HG03066 (cell line): ENCODE data around the gene ZNF76.

ENCODE experiments used
- ATAC-seq: cut with Tn5 transposase; IDR thresholded peaks from one replicate; pipeline ENCODE4 v1.9.1; 2021; ENCODE audit warnings: low read depth; ENCODE audit not compliant: unreplicated experiment

Gene ZNF76

DNA sequence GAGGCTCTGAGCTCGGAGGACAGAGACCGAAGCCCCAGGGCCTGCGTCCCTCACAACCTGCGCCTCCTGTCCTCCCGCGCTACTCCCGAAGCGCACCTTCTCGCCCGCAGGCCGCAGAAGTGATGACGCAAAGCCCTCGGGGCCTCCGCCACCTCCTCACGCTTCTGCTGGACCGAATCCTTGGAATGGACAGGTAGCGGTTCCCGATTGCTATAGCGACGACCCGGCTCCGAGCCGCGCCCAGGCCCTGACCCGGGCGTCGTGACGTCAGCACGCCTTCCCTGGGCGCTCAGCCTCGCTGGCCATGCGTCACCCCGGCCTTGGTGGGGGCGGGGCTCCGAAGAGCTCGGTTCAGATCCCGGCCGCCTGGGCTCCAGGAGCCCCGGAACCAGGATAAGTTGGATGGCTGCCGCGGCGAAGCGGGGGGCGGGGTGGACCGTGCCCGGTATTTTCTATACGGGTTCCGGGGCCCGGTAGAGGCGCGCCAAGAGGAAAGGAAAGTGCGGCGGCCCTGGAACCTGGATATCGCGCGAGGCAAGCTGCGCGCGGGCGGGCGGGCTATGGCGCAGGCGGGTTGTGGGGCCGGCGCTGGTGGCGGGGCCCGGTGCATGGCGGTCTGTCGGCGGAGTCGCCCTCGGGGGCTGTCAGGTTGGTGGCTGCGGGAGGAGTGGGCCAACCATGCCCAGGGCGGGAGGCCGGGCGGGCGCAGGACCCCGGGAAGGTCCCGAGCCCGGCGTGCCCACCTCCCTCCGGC lies at the start of gene ZNF76:
ZNF76 (plus strand) TSS at position 542 of the 754 bp plus-strand sequence. CDS start 21,417 bp downstream, outside the sequence.
- ATAC-seq, result peak; percentile 86

DNA sequence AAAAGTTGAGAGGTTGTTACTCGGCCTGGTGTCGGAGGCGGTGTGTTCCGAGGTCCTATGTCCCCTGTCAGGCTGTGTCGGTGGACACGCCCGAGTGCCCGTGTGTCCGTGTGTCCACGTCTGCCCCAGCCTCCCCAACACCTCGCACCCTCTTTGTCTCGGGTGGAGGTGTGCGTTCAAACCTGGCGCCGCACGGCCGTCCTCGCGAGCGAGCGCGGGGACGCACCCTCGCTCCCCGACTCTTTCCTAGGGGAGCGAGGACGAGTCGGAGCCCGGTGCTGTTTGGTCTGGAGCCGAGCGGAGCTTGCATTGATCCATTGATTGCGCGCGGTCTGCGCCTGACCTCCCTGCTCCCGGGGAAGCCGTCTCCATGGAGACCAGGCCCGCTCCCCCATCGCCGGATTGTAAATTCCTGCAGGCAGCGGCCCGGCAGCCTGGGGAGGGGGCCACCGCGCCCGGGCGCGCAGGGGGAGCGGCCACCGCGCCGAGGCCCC lies 46.2 kb upstream of the ZNF76 start:
- no peak for ATAC-seq

DNA sequence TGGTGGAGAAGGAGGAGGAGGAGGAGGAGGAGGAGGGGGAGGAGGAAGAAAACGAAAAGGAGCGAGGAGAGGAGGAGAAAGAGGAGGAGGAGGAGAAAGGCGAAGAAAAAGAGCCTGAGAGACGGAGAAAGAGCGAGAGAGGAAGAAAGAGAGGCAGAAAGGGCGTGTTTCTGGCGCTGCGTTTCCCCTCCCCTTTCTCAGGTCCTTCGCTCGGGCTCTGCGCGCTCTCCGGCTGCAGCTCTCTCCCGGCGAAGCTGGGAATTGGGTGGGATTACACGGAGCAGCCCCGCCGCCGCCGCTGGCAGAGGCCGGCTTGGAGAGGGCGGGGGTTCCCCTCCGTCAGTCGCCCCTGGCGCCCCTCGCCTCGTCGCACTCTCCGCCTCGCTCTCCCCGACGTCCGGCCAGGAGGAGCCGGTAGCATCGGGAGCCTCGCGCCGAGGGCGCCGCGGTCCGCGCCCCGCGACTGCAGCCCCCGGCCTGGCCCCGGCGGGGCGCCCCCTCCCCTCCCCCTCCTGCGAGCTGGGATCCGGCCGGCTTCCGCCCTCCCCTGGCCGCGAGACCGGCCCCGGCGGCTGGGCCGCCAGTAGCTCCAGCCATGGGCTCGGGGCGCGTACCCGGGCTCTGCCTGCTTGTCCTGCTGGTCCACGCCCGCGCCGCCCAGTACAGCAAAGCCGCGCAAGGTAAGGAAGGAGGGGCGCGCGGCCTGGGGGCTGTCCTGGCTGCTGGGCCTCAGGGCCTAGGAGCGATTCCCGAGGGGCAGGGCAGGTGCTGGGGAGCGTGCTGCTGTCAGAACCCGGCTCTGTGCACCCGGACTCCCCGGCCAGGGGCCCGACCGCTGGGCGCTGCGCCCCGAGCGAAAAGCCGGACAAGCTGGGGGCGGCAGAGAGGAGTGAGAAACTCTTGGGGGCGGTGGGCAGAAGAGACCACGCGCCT lies 45.4 kb upstream of the ZNF76 start, which contains the start of gene SCUBE3:
SCUBE3 (plus strand) TSS at position 133 of the 933 bp plus-strand sequence; CDS start at position 596, 463 bp downstream.
- no peak for ATAC-seq

DNA sequence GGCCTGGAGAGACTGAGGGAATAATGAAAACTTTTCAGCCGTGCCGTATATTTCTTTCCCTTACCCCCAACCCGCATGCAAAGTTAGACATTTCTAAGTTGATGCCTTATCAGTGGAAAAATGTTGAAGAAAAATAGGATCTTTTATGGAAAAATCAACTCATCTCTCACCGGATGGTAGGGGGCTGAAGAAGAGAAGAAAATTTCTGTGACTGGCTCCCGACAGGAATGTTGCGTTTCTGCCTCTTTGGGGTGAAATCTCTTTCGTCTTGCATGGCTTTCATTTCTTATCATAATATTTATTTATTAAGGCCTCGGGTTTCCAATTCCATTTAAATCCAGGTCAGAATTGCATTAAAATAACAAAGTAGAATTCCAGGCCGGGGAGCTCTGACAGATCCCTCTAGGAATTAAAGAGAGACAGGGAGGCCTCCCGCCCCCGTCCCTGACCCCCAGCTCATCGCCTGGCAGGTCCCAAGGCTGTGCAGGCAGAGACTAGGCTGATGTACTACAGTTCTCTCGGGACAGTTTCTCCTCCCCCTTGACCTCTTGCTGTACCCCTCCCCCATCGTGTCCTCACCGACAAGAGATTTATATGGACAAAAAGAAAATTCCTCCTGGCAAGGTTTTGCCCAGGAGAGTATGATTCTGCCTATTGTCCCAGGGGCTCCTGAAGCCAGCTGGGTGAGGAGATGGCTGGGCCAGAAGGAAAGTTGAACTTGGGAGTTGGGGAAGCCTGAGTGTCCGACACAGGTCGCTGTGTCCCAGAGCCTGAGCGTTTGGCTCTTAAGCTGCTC lies 44.5 kb upstream of the ZNF76 start:
- ATAC-seq, result no peak

DNA sequence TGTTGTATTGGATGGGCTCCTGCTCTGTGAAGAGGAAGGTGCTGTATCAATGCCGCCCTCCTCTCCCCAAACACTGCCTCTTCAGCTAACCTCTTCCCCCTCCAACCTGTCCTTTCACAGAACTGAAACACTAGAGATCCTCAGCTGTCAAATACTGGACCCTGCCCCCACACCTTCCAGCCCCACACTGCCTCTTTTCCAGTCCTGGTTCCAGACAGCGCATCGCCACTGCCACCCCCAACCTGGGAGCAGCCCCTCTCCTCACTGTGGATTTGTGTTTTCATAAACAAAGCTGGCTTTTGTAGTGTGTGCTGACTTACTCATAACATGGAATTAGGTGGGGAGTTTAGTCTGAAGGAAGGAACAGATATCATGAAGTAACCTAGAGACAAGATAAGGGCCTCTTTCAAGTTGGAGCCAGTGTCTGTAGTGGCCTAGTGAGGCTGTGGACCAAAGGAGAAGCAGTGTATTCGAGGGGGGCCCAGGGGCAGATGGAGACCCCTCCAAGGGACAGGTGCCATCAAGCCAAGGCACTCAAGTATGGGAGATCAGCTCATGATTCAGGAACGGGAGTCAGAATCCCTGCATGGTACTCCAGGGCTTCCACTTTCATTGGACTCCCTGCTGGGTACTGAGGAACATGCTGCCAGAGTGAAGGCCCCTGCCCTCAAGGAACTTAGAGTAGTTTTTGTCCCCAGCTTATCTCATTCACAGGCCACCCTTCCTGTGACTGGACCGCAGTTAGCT lies 43.7 kb upstream of the ZNF76 start:
- ATAC-seq, result no peak

DNA sequence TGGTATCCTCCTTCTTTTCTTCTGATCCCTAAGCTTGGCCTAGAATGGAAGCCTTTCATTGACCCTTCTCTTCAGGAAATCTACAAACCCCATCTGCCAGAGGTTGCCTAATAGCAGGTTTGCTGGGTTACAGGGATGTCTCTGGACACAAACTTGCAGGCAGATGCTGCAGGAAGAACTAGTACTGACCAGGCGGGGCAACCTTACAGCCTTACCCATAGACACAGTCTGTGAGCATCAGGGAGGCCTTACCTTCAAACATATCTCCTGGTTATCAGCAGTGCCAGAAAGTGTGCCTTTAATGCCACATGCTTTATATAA lies 43.2 kb upstream of the ZNF76 start:
- no peak for ATAC-seq

DNA sequence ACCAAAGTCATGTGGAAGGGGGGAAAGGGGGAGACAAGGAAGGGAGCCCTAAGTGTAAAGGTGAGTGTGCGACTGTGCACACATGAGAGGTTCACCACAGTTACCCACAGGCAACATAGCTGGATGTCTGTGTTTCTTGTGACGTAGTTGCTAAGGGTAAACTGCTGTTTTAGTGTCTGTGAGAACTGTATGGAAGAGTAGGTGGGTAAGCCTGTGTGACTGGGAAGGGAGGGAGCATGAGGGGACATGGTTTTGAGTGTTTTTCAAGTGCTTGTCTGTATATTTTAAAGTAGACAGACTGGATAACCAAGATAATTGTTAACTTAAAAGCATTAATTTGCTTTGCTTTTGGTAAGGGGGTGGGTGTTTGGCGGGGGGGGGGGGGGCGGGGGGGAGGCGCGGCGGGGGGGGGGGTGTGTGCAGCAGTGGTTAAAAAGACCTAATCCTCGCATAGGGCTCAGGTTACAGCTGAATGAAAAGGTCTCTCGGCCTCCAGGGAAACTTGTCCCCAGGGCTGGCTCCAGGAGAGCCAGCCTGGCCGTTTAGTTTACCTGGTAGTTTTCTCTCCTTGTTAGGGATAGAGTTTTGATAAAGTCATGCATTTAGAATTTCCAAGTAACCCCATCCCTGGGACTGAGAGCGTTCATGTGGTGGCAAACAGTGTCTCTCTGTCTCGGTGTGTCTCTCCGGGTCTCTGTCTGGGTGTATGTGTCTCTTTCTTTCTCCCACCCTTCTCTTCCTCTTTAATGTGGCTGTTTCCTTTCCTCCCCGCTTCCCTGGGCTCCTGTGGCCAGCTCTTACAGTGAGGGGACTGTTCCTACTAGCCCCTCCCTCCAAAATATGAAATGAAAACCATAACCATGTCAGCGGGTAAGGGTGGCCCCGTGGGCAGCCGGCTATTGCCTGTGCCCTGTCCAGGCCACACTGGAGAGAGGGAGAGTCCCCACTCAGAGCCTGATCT lies 42.4 kb upstream of the ZNF76 start:
- no peak for ATAC-seq

DNA sequence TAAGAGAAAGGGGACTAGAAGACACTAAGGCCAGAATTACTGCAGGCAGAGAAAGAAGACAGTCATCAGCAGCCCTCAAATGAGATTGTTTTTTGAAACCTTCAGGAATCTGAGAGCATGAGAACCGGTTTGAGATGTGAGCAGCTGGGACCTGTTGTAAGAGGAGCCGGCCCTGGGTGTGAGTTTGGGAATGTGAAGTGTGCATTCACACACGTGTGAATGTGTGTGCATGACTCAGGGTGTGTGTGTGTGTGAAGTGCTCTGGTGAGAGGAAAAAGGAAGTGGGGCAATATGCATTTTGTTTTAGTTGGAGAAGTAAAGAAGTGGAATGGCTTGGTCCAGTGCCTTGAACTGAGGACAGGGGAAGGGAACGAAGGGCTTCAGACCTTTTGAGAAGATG lies 41.5 kb upstream of the ZNF76 start:
- ATAC-seq, result no peak

DNA sequence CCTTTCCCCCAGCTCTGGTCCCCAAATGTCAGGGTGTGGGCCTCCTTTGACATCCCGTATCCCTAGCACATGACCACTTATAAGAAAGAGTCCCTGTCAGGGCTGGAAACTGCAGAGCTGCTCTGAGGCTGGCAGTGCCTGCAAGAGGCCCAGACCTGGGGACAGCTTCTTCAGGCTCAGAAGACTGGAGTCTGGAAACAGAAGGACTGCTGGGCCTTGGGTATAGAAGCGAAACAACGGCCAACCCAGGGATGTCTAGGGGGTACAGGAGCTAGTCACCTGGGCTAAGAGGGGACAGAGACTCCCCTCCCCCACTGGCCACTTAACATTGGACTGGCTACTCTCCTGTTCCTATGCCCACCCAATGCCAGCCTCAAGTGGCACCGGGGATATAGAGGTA lies 41.1 kb upstream of the ZNF76 start:
- ATAC-seq, result no peak

DNA sequence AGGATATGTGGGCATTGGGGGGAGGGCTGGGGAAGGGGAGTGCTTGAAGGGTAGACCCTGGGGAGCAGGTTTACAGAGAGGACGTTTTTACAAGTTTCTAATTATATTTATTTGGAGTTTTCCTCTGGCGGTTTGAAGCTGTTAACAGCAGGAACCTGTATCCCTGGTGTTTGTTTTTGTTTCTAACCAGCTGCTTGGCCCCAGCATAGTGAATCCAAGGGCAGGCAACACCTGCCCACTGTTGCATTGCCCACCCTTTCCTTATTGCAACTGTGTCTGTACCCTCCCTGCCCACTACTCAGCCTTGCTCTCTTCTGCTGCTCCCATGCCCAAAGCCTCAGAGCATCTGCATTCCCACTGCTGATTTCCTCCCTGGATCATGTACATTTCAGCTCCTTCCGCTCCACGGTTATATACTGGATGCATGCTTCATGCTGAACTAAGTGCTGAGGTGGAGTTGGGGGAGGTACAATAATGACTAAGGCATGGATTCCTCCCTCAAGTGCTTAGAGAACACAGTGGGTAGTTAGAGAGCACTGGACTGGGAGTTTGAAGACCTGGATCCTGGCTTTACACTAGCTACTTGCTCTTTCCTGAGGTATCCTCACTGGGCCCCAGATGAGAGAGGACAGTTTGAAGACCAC lies 39.7 kb upstream of the ZNF76 start:
- no peak for ATAC-seq

DNA sequence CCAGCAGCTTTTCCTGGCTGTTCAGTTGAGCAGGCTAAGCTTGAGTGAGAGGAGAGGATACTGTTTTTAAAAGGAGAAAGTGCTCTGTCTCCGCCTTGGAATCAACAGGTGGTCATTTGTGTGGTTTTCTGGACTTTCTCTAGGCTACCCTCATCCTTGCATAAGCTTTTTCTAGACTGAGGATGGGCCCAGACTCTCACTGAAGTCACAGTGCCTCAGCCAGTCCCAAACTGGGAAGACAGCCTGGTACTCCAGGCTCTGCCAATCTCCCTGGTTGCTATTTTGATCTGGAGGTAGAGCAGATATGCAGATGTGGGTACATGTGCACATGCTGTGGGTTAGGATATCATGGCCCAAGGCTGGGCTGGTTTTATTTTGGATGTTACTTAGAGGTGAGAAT lies 38.8 kb upstream of the ZNF76 start:
- ATAC-seq, result no peak

DNA sequence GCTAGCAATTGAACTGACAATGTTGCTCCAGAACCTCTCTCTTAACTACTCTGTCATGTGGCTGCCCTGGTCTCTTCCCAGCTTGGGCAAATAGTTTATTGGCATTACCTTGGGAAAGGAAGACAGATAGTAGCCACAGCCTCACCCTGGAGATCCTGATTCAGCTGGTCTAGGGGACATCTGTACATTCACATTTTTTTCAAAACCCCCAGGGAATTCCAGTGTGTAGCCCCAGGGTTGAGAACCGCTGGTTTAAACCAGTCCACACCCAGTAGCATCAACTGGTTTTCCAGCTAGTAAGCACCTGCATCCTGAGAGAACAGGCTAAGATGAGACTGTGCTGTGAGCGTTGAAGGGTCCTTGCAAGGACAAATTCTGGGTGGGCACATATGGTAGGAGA lies 36.1 kb upstream of the ZNF76 start:
- ATAC-seq, result no peak

DNA sequence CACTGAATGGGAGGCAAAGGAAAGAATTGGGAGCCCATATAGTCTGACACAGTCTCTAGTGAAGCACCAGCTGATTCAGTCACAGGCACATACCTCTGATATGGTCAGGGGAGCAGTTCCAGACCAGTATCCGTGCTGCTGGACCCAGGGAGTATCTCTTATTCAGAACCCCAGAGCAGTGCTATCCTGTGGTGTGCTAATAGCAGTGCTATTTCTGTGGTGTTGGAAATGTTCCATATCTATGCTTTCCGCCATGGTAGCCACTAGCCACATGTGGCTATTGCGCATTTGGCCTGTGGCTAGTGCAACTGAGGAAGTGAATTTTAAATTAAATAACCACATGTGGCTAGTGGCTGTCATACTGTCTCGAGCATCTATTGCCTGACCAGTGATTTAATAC lies 34.8 kb upstream of the ZNF76 start:
- ATAC-seq, result no peak

DNA sequence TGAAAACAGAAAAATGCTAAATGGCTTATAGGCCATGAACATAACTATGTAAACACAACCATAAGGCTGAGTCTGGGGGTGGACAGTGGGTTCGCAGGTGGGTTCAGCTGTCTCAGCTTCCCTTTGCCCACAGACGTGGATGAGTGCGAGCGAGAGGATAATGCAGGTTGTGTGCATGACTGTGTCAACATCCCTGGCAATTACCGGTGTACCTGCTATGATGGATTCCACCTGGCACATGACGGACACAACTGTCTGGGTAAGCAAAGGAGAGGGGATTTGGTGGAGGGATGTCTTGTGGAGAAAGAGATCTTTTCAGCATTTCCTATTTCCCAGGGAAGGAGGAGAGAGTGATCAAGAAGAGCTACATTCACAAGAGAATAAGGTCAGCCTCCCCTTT lies 31.1 kb upstream of the ZNF76 start:
- no peak for ATAC-seq

DNA sequence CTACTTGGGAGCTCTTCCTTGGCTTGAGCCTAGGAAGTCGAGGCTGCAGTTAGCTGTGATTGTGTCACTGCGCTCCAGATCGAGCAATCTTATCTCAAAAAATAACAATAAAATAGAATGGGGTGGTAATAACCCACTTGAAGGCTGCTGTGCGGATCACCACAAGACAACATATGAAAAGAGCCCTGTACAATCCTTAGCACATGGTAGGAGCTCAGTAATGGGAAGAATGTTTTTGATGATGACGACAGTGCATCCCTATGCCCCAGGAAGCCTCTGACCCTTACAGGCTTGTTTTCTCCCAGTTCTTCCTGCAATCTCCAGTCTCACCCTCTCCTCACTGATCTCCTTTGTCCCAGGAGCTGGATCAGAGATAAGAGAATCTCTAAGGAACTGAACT lies 30.2 kb upstream of the ZNF76 start:
- ATAC-seq, result no peak

DNA sequence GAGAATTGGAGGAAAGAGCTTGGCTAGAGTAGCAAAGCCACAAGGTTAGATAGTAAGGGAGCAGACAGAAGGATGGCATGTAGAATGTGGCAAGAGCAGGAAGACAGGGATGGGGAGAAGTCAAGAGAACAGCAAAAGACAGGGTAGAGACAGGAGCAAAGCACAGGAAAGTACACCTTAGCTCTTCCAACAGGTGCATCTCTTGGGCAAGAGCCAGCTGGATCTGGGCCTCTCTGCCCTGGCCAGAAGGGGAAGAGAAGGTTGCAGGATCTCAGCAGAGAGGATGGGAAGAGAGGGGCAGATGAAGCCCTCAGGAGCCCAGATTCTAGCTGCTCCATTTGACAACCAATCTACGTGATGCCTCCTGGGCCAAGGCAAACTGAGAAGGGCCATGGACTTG lies 29.0 kb upstream of the ZNF76 start:
- ATAC-seq, result no peak

DNA sequence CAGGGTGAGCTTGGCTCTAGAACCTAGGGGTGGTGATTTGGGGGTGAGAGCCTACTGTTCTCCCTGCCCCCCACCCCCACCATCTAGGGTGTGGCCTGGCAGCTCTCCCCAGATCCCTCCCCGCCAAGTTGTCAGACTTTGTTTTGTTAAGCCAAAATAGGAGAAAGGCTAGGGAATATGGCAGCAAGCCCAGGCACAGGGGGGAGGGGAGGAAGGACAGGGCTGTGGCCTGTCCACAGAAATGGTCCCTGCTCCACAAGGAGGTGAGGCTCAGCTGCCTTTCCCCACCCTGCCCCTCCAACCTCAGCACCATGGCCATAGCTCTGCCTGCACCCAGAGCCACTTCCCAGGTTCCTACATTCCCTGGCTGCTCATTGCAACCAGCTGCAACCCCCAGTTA lies 28.6 kb upstream of the ZNF76 start:
- ATAC-seq, result no peak

DNA sequence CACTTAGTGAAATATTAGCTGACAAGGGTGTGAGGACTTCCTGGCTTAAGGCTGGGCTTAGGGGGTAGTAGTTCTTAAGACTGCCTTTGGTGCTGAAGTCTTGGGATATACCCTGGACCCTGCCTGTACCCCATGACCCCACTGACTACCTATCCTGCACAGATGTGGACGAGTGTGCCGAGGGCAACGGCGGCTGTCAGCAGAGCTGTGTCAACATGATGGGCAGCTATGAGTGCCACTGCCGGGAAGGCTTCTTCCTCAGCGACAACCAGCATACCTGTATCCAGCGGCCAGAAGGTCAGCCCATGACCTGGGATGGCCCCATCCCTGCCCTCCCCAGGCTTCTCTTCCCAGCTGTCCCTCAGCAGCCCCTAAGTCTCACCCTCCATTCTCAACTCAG lies 28.0 kb upstream of the ZNF76 start:
- ATAC-seq, result no peak

DNA sequence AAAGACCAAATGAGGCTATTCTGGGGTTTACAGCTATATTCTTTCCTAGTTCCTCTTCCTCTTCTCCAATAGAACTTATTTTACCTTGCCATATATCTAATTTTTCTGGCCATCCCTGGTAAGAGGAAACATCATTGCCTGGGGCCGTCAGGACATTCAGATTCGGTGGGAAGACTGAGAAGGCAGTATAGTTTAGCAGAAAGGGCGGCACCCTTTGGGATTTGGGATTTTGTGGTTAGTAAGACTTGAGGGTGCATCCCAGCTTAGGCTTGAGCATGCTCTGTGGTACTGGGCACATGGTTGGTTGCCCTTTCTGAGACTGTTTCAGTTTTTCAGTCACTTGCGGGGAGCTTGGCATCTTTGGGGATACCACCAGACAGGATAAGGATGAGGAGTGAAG lies 24.6 kb upstream of the ZNF76 start:
- ATAC-seq, result no peak
